NCI-H2227 (cell line): ENCODE results near the gene TSKU.
"Not testable (repeated sequence)": the region's sequence is repeated elsewhere in the genome, so short reads cannot be mapped to it uniquely, and the experiment has no call there.

Experiments used
- DNase-seq: peaks from one replicate; lab custom pipeline; 2025; ENCODE audit not compliant: unreplicated experiment; lab: John Stamatoyannopoulos, UW

TSKU gene

GRCh38 chr11:76787271-76787670, 4.1 kb downstream of the TSKU start:
- DNase-seq = no peak

DNA sequence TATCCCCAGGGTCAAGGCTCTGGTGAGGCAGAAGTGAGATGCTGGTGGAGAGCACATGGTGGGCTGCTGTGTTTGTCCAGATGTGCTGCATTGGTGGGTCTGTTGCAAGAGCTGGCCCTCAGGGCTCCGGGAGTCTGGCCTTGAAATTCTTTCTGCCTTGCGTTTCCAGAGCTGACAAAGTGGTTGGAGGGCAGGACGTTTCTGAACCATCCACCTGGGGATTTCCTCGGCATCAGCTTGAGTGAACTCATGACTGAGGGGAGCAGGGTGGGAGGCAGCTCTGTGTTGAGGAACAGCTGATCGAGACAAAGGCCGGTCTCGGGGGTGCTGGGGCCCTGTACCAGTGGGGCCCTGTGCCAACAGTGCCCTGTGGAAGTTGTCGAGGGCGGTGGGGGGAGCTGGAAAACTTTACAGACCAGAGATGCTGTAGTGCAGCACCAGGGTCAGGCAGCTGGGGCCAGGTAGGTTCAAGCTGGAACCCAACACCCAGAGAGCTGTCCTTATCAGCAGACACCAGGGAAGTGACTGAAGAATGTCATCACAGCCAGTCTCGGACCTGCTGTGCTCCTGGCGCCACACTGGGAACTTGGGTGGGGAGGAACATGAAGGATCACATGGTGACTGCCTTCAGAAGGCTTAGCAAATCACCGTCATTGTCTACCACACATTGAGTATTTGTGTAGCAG, 4.9 kb downstream of the TSKU start:
- no peak for DNase-seq

DNA sequence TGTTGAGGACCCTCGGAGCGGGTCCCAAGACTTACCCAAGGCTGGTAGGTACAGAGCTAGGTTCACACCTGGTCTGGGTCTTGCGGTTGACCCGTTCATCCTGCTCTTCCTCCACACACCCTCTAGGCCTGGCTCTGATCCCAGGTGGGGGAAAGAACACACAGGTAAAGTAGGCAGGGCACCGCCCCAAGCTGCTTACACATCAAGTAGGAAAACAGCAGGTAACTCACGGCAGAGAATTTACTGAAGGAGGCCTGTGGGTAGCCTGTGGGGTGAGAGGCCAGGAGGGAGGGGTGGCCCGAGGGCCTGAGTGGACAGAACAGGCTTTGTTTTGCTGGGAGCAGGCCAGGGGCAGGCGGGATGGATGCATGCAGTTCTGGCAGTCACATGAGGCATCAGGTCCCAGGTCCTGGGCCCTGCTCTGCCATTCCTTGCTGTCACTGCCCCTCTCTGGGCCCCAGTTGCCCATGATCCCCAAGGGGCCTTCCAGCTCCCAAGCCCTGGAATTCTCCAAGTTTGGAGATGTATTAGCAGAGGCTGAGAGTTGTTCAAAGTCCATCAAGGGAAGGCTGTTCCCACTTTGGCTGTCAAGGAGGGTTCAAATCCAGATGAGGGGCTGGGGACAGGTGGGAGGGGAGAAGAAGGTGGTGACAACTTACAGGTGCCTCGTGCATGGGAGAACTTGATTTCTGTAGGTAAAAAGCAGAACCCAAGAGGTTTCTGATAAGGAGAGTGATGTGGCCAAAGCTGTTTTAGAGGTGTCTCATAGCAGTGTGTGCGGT, 5.7 kb downstream of the TSKU start:
- DNase-seq = no peak

DNA sequence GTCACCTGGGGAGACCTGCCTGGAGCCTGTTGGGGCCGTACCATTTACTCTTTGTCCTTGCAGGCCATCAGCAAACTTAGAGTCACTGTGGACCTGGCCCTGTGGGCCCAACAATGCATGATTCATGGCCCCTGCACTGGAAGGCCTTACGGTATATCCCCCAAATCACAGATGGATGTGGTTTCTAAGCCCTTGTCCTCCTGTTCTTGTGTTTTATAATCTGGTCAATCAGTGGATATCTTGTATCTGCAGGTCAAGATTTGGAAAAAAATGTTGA, 6.2 kb downstream of the TSKU start:
- DNase-seq = no peak

DNA sequence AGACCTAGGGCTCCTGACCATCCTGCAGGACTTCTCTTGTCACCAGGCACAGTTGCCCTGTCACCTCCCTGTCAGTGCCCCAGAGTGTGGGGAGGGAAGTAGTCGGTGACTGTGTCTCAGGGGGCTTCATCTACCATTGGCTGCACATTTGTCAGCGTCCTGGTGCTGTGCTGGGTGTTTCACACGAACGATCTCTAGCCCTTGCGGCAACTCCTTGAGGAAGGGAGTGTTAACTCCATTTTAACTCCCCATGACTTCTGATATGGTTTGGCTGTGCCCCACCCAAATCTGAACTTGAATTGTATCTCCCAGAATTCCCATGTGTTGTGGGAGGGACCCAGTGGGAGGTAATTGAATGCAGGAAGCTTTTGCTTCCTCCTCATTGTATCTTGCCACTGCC, 7.1 kb downstream of the TSKU start:
- no peak for DNase-seq

DNA sequence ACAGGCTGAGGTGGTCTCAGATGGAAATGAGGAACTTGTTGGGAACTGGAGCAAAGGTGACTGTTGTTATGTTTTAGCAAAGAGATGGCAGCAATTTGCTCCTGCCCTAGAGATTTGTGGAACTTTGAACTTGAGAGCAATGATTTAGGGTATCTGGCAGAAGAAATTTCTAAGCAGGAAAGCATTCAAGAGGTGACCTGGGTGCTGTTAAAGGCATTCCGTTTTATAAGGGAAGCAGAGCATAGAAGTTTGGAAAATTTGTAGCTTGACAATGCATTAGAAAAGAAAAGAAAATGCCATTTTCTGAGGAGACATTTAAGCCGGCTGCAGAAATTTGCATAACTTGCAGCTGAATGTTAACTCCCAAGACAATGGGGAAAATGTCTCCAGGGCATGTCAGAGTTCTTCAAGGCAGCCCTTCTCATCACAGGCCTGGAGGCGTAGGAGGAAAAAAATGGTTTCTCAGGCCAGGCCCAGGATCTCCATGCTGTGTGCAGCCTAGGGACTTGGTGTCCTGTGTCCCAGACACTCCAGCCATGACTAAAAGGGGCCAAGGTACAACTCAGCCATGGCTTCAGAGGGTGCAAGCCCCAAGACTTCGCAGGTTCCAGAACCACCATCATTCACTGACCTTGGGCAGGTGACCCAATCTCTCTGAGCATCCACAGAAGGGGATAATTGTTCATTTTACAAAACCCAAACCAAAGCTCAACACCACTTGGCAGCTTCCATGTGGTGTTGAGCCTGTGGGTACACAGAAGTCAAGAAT, 8.0 kb downstream of the TSKU start:
- DNase-seq = not testable (repeated sequence)

DNA sequence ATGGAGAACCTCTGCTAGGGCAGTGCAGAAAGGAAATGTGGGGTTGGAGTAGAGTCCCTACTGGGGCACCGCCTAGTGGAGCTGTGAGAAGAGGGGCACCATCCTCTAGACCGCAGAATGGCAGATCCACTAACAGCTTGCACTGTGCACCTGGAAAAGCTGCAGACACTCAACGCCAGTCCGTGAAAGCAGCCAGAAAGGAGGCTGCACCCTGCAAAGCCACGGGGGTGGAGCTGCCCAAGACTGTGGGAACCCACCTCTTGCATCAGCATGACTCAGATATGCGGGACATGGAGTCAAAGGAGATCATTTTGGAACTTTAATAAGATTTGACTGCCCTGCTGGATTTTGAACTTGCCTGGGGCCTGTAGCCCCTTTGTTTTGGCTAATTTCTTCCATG, 8.7 kb downstream of the TSKU start:
- no peak for DNase-seq

DNA sequence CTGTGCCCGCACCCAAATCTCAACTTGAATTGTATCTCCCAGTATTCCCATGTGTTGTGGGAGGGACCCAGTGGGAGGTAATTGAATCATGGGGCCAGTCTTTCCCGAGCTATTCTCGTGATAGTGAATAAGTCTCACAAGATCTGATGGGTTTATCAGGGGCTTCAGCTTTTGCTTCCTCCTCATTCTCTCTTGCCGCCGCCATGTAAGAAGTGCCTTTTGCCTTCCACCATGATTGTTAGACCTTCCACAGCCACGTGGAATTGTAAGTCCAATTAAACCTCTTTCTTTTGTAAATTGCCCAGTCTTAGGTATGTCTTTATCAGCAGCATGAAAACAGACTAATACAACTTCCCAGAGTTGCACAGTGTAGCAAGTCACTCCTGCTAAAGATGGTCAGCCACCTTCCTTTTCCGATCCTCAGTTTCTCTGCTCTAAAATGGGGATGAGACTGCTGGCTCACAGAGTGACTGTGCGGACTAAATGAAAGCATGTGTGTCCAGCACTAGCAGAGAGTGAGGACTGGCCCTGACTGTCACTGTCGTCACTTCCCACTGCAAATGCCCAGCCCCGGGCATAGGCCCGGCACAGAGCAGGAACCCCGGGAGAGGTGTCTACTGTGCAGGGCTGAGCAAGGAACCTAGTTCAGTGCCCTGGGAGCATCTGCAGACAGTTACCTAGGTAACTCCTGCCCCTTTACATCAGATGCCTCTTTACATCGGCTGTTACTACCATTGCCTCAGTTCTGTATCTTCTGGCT, 9.5 kb downstream of the TSKU start:
- DNase-seq = no peak

- no peak for DNase-seq
Measured at GRCh38 chr11:76793391-76794291, 10.5 kb downstream of the TSKU start.

GRCh38 chr11:76794371-76795289, 11.5 kb downstream of the TSKU start:
- DNase-seq = no peak

DNA sequence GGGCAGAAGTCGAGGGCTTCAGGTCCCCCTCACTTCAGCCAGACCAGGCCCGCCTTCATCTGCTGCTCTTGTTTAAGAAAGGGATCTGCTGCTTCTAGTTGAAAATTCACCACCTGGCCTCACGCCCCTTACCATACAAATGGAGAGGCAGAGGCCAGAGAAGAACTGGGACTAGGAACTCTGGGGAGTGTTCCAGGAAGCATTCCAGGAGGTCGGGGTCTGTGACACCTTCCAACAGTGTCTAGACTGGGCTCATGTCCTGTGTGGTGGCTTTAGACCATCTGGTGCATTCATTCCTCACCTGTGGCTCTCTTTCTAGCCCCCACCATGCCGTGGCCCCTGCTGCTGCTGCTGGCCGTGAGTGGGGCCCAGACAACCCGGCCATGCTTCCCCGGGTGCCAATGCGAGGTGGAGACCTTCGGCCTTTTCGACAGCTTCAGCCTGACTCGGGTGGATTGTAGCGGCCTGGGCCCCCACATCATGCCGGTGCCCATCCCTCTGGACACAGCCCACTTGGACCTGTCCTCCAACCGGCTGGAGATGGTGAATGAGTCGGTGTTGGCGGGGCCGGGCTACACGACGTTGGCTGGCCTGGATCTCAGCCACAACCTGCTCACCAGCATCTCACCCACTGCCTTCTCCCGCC, 12.3 kb downstream of the TSKU start:
- no peak for DNase-seq

DNA sequence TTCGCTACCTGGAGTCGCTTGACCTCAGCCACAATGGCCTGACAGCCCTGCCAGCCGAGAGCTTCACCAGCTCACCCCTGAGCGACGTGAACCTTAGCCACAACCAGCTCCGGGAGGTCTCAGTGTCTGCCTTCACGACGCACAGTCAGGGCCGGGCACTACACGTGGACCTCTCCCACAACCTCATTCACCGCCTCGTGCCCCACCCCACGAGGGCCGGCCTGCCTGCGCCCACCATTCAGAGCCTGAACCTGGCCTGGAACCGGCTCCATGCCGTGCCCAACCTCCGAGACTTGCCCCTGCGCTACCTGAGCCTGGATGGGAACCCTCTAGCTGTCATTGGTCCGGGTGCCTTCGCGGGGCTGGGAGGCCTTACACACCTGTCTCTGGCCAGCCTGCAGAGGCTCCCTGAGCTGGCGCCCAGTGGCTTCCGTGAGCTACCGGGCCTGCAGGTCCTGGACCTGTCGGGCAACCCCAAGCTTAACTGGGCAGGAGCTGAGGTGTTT, 12.8 kb downstream of the TSKU start:
- DNase-seq = no peak

- no peak for DNase-seq
Measured at GRCh38 chr11:76796511-76797198, 13.5 kb downstream of the TSKU start.

- DNase-seq = no peak
Measured at GRCh38 chr11:76797341-76798201, 14.4 kb downstream of the TSKU start.

DNA sequence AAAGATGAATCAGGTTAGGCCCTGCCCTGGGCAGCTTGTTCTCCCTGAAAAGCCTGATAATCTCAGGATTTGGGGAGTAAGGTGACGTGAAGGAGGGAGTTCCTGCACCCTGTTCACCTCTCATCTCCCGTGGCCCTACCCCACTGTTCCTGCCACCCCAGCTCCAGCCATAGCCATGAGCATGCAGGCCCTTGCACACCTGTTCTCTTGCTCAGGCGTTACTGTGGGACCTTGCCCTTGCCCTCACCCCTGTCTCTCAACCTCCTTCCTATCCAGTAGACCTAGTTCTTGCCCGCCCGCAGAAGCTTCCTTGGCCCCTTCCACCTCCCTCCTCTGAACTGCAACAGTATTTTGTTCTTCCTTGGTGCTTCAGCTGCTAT, 15.0 kb downstream of the TSKU start:
- no peak for DNase-seq

DNA sequence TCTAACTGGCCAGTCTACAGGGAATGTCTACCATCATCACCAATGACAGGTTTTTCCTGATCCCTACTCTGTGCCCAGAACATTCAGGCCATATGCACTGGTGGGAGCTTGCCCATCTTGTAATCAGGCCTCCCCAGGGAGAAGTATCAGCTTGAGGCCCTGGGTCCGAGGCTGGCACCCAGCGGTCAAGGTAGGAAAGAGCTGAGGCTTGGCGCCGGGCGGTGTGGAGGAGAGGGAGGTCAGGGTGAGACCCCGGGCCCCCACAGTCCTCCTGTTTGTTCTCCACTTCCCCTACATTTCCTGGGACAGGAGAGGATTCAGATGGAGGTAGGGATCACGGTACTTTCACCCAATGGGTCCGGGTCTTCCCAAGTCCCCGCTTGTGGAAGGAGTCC, 15.5 kb downstream of the TSKU start:
- DNase-seq = no peak
